ENCODE results near the gene PIGQ. TPM values are rescaled to one million over a fixed set of nuclear protein-coding genes. Genes with fewer than 3 reads are reported as not detected.

PIGQ gene
- total and polyA plus RNA-seq, 2 of the 8 experiments (the other 6 are each of a cell fraction or from before 2014, with no cell fraction given), result 36.0 to 49.2 TPM

Small RNA genes within 50 kb of the gene (microRNA-seq; reads per million reads assigned to microRNA genes)
- gene MIR3176 (ENCODE audit: borderline microRNAs expressed in 2 of 2, borderline number of aligned reads in 2 of 2, borderline replicate concordance in 1 of 2) (2.4 to 2.8 reads per million in 2 experiments), gene MIR5587 (ENCODE audit: borderline microRNAs expressed in 2 of 2, borderline number of aligned reads in 2 of 2, borderline replicate concordance in 1 of 2) (0 to 0.81 reads per million in 2 experiments)

Small RNA genes within 50 kb of the gene (small RNA-seq; reads per million reads assigned to genes)
- 68.2 reads per million, percentile 97 among the genes with 10 or more reads in this experiment for gene MIR3176 (ENCODE audit: insufficient read depth)
- gene MIR5587 (ENCODE audit: insufficient read depth), result 4.3 reads per million, percentile 55 among the genes with 10 or more reads in this experiment
- gene Z98883.1 (ENCODE audit: insufficient read depth), result not detected

Other genes with a start within 250 kb of the PIGQ start
- 41.9 and 43.2 TPM in 2 replicates for gene AXIN1, start 217.2 kb upstream of the PIGQ start, total RNA-seq (2021; fragmentation: NEBNext Ultra II Directional; extraction: Animal tissue kit (Norgen Biotek cat#: 25700))
- 12.5 and 26.7 TPM in 2 replicates for gene AXIN1, start 217.2 kb upstream of the PIGQ start, polyA plus RNA-seq (2011; rRNA removed)
- gene MRPL28, start 199.4 kb upstream of the PIGQ start, total RNA-seq (2021; fragmentation: NEBNext Ultra II Directional; extraction: Animal tissue kit (Norgen Biotek cat#: 25700)), result 88.9 and 95.7 TPM in 2 replicates
- gene MRPL28, start 199.4 kb upstream of the PIGQ start, polyA plus RNA-seq (2011; rRNA removed), result 188 and 257 TPM in 2 replicates
- 86.8 and 92.9 TPM in 2 replicates for gene PGAP6, start 188.0 kb upstream of the PIGQ start, total RNA-seq (2021; fragmentation: NEBNext Ultra II Directional; extraction: Animal tissue kit (Norgen Biotek cat#: 25700))
- gene PGAP6, start 188.0 kb upstream of the PIGQ start, polyA plus RNA-seq (2011; rRNA removed), result 364 and 441 TPM in 2 replicates
- 408 and 418 TPM in 2 replicates for gene NME4, start 172.8 kb upstream of the PIGQ start, total RNA-seq (2021; fragmentation: NEBNext Ultra II Directional; extraction: Animal tissue kit (Norgen Biotek cat#: 25700))
- 863 and 1,107 TPM in 2 replicates for gene NME4, start 172.8 kb upstream of the PIGQ start, polyA plus RNA-seq (2011; rRNA removed)
- 28.2 and 30.6 TPM in 2 replicates for gene DECR2, start 168.1 kb upstream of the PIGQ start, total RNA-seq (2021; fragmentation: NEBNext Ultra II Directional; extraction: Animal tissue kit (Norgen Biotek cat#: 25700))
- gene DECR2, start 168.1 kb upstream of the PIGQ start, polyA plus RNA-seq (2011; rRNA removed), result 39.9 and 58.5 TPM in 2 replicates
- 32.4 and 35.2 TPM in 2 replicates for gene RAB11FIP3, start 144.3 kb upstream of the PIGQ start, total RNA-seq (2021; fragmentation: NEBNext Ultra II Directional; extraction: Animal tissue kit (Norgen Biotek cat#: 25700))
- gene RAB11FIP3, start 144.3 kb upstream of the PIGQ start, polyA plus RNA-seq (2011; rRNA removed), result 9.3 and 16.6 TPM in 2 replicates
- 74.6 and 76.9 TPM in 2 replicates for gene CAPN15, start 42.3 kb upstream of the PIGQ start, total RNA-seq (2021; fragmentation: NEBNext Ultra II Directional; extraction: Animal tissue kit (Norgen Biotek cat#: 25700))
- 38.9 and 68.4 TPM in 2 replicates for gene CAPN15, start 42.3 kb upstream of the PIGQ start, polyA plus RNA-seq (2011; rRNA removed)
- gene PRR35, start 9.6 kb upstream of the PIGQ start, total RNA-seq (2021; fragmentation: NEBNext Ultra II Directional; extraction: Animal tissue kit (Norgen Biotek cat#: 25700)), result 0.50 and 0.61 TPM in 2 replicates
- 0.38 and 0.52 TPM in 2 replicates for gene PRR35, start 9.6 kb upstream of the PIGQ start, polyA plus RNA-seq (2011; rRNA removed)
- 0.75 and 0.76 TPM in 2 replicates for gene NHLRC4, start 3.0 kb upstream of the PIGQ start, total RNA-seq (2021; fragmentation: NEBNext Ultra II Directional; extraction: Animal tissue kit (Norgen Biotek cat#: 25700))
- gene NHLRC4, start 3.0 kb upstream of the PIGQ start, polyA plus RNA-seq (2011; rRNA removed), result 0.60 and 0.72 TPM in 2 replicates
- gene RAB40C, start 20.1 kb downstream of the PIGQ start, total RNA-seq (2021; fragmentation: NEBNext Ultra II Directional; extraction: Animal tissue kit (Norgen Biotek cat#: 25700)), result 15.6 and 17.8 TPM in 2 replicates
- gene RAB40C, start 20.1 kb downstream of the PIGQ start, polyA plus RNA-seq (2011; rRNA removed), result 13.9 and 18.6 TPM in 2 replicates
- 10.2 and 11.4 TPM in 2 replicates for gene WFIKKN1, start 61.0 kb downstream of the PIGQ start, total RNA-seq (2021; fragmentation: NEBNext Ultra II Directional; extraction: Animal tissue kit (Norgen Biotek cat#: 25700))
- 15.8 and 28.4 TPM in 2 replicates for gene WFIKKN1, start 61.0 kb downstream of the PIGQ start, polyA plus RNA-seq (2011; rRNA removed)
- gene METTL26, start 66.3 kb downstream of the PIGQ start, total RNA-seq (2021; fragmentation: NEBNext Ultra II Directional; extraction: Animal tissue kit (Norgen Biotek cat#: 25700)), result 100 and 108 TPM in 2 replicates
- 186 and 203 TPM in 2 replicates for gene METTL26, start 66.3 kb downstream of the PIGQ start, polyA plus RNA-seq (2011; rRNA removed)
- 45.4 and 45.7 TPM in 2 replicates for gene MCRIP2, start 71.9 kb downstream of the PIGQ start, total RNA-seq (2021; fragmentation: NEBNext Ultra II Directional; extraction: Animal tissue kit (Norgen Biotek cat#: 25700))
- 75.5 and 102 TPM in 2 replicates for gene MCRIP2, start 71.9 kb downstream of the PIGQ start, polyA plus RNA-seq (2011; rRNA removed)
- 44.4 and 47.2 TPM in 2 replicates for gene WDR90, start 79.4 kb downstream of the PIGQ start, total RNA-seq (2021; fragmentation: NEBNext Ultra II Directional; extraction: Animal tissue kit (Norgen Biotek cat#: 25700))
- gene WDR90, start 79.4 kb downstream of the PIGQ start, polyA plus RNA-seq (2011; rRNA removed), result 24.0 and 38.1 TPM in 2 replicates
- 149 and 162 TPM in 2 replicates for gene RHOT2, start 98.2 kb downstream of the PIGQ start, total RNA-seq (2021; fragmentation: NEBNext Ultra II Directional; extraction: Animal tissue kit (Norgen Biotek cat#: 25700))
- gene RHOT2, start 98.2 kb downstream of the PIGQ start, polyA plus RNA-seq (2011; rRNA removed), result 194 and 320 TPM in 2 replicates
- 4.0 TPM in 2 replicates for gene RHBDL1, start 105.7 kb downstream of the PIGQ start, total RNA-seq (2021; fragmentation: NEBNext Ultra II Directional; extraction: Animal tissue kit (Norgen Biotek cat#: 25700))
- 8.1 and 14.0 TPM in 2 replicates for gene RHBDL1, start 105.7 kb downstream of the PIGQ start, polyA plus RNA-seq (2011; rRNA removed)
- 87.3 and 89.9 TPM in 2 replicates for gene STUB1, start 110.4 kb downstream of the PIGQ start, total RNA-seq (2021; fragmentation: NEBNext Ultra II Directional; extraction: Animal tissue kit (Norgen Biotek cat#: 25700))
- gene STUB1, start 110.4 kb downstream of the PIGQ start, polyA plus RNA-seq (2011; rRNA removed), result 103 and 151 TPM in 2 replicates
- gene JMJD8, start 114.4 kb downstream of the PIGQ start, total RNA-seq (2021; fragmentation: NEBNext Ultra II Directional; extraction: Animal tissue kit (Norgen Biotek cat#: 25700)), result 46.4 and 49.0 TPM in 2 replicates
- gene JMJD8, start 114.4 kb downstream of the PIGQ start, polyA plus RNA-seq (2011; rRNA removed), result 87.4 and 127 TPM in 2 replicates
- 17.7 and 21.1 TPM in 2 replicates for gene WDR24, start 120.4 kb downstream of the PIGQ start, total RNA-seq (2021; fragmentation: NEBNext Ultra II Directional; extraction: Animal tissue kit (Norgen Biotek cat#: 25700))
- 15.1 and 26.0 TPM in 2 replicates for gene WDR24, start 120.4 kb downstream of the PIGQ start, polyA plus RNA-seq (2011; rRNA removed)
- 10.3 and 12.5 TPM in 2 replicates for gene FBXL16, start 135.8 kb downstream of the PIGQ start, total RNA-seq (2021; fragmentation: NEBNext Ultra II Directional; extraction: Animal tissue kit (Norgen Biotek cat#: 25700))
- gene FBXL16, start 135.8 kb downstream of the PIGQ start, polyA plus RNA-seq (2011; rRNA removed), result 12.8 and 21.9 TPM in 2 replicates
- 18.7 and 19.1 TPM in 2 replicates for gene METRN, start 145.2 kb downstream of the PIGQ start, total RNA-seq (2021; fragmentation: NEBNext Ultra II Directional; extraction: Animal tissue kit (Norgen Biotek cat#: 25700))
- 25.8 and 43.4 TPM in 2 replicates for gene METRN, start 145.2 kb downstream of the PIGQ start, polyA plus RNA-seq (2011; rRNA removed)
- 26.5 and 31.8 TPM in 2 replicates for gene ANTKMT, start 151.2 kb downstream of the PIGQ start, total RNA-seq (2021; fragmentation: NEBNext Ultra II Directional; extraction: Animal tissue kit (Norgen Biotek cat#: 25700))
- gene ANTKMT, start 151.2 kb downstream of the PIGQ start, polyA plus RNA-seq (2011; rRNA removed), result 26.6 and 50.3 TPM in 2 replicates
- gene CCDC78, start 156.5 kb downstream of the PIGQ start, total RNA-seq (2021; fragmentation: NEBNext Ultra II Directional; extraction: Animal tissue kit (Norgen Biotek cat#: 25700)), result 8.2 and 8.5 TPM in 2 replicates
- gene CCDC78, start 156.5 kb downstream of the PIGQ start, polyA plus RNA-seq (2011; rRNA removed), result 7.1 and 10.9 TPM in 2 replicates
- gene HAGHL, start 157.1 kb downstream of the PIGQ start, total RNA-seq (2021; fragmentation: NEBNext Ultra II Directional; extraction: Animal tissue kit (Norgen Biotek cat#: 25700)), result 23.1 and 26.6 TPM in 2 replicates
- 26.9 and 41.5 TPM in 2 replicates for gene HAGHL, start 157.1 kb downstream of the PIGQ start, polyA plus RNA-seq (2011; rRNA removed)
- 20.4 and 21.0 TPM in 2 replicates for gene CIAO3, start 171.0 kb downstream of the PIGQ start, total RNA-seq (2021; fragmentation: NEBNext Ultra II Directional; extraction: Animal tissue kit (Norgen Biotek cat#: 25700))
- 20.0 and 29.6 TPM in 2 replicates for gene CIAO3, start 171.0 kb downstream of the PIGQ start, polyA plus RNA-seq (2011; rRNA removed)
- gene MSLN, start 190.8 kb downstream of the PIGQ start, total RNA-seq (2021; fragmentation: NEBNext Ultra II Directional; extraction: Animal tissue kit (Norgen Biotek cat#: 25700)), result 0.28 TPM in 1 of 2 replicates, not detected in the other
- gene MSLN, start 190.8 kb downstream of the PIGQ start, polyA plus RNA-seq (2011; rRNA removed), result 0.31 and 0.50 TPM in 2 replicates
- gene RPUSD1, start 218.4 kb downstream of the PIGQ start, total RNA-seq (2021; fragmentation: NEBNext Ultra II Directional; extraction: Animal tissue kit (Norgen Biotek cat#: 25700)), result 32.2 and 32.7 TPM in 2 replicates
- 61.8 and 81.8 TPM in 2 replicates for gene RPUSD1, start 218.4 kb downstream of the PIGQ start, polyA plus RNA-seq (2011; rRNA removed)
- 98.3 and 104 TPM in 2 replicates for gene CHTF18, start 218.7 kb downstream of the PIGQ start, total RNA-seq (2021; fragmentation: NEBNext Ultra II Directional; extraction: Animal tissue kit (Norgen Biotek cat#: 25700))
- 75.3 and 156 TPM in 2 replicates for gene CHTF18, start 218.7 kb downstream of the PIGQ start, polyA plus RNA-seq (2011; rRNA removed)
- not detected in 2 replicates for gene GNG13, start 230.8 kb downstream of the PIGQ start, total RNA-seq (2021; fragmentation: NEBNext Ultra II Directional; extraction: Animal tissue kit (Norgen Biotek cat#: 25700))
- gene GNG13, start 230.8 kb downstream of the PIGQ start, polyA plus RNA-seq (2011; rRNA removed), result not detected in 2 replicates

Measured in H1 (cell line).